Thyroid gland (tissue), 4 donors: ENCODE results near the gene CGB7.

Source experiments
- POLR2A ChIP-seq, 2 donors: fragments of 450-650 bp; IDR thresholded peaks; one replicate each; pipeline ENCODE4 v1.6.1; 2017; ENCODE audit warnings: antibody characterized with exemption in 2 of 2, mild to moderate bottlenecking in 2 of 2, moderate library complexity in 1 of 2
- TF ChIP-seq, protein P1 (sequence below), 6 experiments: fragments of 200-600 bp in 3 of 6; fragments of 450-650 bp in 3 of 6; sonication (generic) in 3 of 6; IDR thresholded peaks; one replicate each; pipeline ENCODE4 v1.5.1; 2016 to 2019; ENCODE audit warnings: antibody characterized with exemption in 6 of 6, mild to moderate bottlenecking in 2 of 6, inconsistent platforms in 1 of 6, moderate library complexity in 1 of 6

DNA sequence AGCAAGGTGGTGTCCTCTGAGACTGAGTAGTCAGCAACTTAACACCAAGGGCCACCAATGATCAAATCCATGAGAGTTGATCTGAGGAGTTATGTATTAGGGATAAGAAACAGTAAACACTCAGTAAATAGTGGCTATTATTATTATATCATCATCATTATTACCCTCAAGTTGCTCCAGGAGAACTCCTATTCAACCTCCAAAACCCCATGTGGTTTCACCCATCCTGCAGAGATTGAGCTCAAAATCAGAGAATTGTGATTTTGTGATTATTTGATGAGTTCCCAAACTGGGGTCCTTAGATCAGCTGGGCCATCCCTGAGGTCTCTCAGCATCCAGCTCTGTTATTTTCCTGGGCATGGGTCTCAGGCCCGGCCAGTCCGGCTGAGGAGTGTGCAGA is 3.5 kb upstream of the CGB7 start:
- TF ChIP-seq POLR2A (IDR thresholded peaks at IDR 0.05), result no peak
- TF ChIP-seq, protein P1, sequence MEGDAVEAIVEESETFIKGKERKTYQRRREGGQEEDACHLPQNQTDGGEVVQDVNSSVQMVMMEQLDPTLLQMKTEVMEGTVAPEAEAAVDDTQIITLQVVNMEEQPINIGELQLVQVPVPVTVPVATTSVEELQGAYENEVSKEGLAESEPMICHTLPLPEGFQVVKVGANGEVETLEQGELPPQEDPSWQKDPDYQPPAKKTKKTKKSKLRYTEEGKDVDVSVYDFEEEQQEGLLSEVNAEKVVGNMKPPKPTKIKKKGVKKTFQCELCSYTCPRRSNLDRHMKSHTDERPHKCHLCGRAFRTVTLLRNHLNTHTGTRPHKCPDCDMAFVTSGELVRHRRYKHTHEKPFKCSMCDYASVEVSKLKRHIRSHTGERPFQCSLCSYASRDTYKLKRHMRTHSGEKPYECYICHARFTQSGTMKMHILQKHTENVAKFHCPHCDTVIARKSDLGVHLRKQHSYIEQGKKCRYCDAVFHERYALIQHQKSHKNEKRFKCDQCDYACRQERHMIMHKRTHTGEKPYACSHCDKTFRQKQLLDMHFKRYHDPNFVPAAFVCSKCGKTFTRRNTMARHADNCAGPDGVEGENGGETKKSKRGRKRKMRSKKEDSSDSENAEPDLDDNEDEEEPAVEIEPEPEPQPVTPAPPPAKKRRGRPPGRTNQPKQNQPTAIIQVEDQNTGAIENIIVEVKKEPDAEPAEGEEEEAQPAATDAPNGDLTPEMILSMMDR (IDR thresholded peaks at IDR 0.05), result no peak
